Activated T-helper 1 cell treated with Interleukin-2 at 50 U/mL for 16 hours (primary cell): ENCODE data around the gene SOCS1.
A peak's percentile ranks its signal among the peaks of the same experiment; 100 is the strongest.

ENCODE experiments used
- DNase-seq: peaks from one replicate; pipeline ENCODE4 v3.0.0-alpha.2; 2020; ENCODE audit warnings: low read depth

SOCS1 gene

GRCh38 chr16:11260596-11260966, 4.6 kb upstream of the SOCS1 start:
- no peak for DNase-seq

GRCh38 chr16:11259655-11260595, 3.9 kb upstream of the SOCS1 start:
- DNase-seq, result no peak

GRCh38 chr16:11258553-11259492, 2.8 kb upstream of the SOCS1 start:
- DNase-seq, result no peak

DNA sequence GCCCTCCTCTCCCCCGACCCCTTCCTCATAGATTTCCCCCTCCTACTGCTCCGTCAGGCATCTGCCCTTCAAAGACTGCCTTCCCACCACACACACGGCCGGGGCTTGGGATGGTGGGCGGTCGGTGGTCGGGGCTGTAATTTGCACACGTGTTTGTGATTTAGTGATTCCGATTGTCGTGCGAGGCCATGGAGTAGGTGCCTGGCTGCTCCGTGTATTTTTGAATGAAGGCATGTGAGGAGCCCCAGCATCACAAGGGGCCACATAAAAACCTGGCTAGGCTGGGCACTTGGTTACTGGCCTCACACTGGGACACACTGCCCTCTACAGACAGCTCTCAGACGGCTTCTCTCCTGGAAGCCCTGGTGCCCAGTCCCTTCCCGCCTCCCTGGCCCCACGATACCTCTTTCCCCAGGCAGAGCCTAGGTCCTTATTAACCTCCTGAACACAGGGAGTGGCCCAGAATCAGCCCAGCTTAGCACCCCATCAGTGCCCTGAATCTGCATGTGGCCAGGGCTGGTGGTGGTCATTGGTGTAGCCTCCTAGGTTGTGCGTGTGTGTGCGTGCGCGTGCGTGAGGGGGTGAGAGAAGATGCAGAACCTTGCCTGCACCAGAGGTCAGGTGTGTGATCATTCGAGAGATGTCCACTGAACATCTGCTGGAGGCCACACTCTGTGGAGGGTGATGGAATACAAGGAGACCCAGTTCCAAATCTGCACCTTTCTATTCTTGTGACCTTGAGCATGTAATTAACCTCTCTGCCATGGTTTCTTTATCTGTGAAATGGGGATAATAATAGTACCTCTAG, 1.3 kb upstream of the SOCS1 start:
- peak; percentile 35 for DNase-seq

DNA sequence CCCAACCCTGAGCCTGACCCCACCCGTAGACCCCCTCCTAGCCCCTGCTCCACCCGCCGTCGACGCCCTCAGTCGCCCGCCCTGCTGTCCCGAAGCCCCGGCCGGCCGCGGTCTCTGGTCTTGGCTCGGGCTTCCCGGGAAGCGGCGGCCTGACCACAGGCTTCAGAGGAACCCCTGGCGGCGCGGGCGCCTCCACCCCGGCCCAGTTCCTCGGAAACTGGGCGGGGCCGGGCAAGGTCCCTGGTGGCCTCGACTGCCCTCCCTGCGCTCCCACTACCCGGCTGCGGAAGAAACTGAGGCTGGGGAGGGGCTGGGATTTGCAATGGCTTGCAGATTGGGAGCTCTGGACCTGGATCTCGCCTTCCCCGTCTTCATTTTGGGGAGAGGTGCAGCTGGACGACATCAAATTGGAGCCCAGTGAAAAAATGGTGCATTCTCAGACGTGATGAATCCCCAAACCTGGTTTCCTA, 692 bp upstream of the SOCS1 start:
- no peak for DNase-seq

DNA sequence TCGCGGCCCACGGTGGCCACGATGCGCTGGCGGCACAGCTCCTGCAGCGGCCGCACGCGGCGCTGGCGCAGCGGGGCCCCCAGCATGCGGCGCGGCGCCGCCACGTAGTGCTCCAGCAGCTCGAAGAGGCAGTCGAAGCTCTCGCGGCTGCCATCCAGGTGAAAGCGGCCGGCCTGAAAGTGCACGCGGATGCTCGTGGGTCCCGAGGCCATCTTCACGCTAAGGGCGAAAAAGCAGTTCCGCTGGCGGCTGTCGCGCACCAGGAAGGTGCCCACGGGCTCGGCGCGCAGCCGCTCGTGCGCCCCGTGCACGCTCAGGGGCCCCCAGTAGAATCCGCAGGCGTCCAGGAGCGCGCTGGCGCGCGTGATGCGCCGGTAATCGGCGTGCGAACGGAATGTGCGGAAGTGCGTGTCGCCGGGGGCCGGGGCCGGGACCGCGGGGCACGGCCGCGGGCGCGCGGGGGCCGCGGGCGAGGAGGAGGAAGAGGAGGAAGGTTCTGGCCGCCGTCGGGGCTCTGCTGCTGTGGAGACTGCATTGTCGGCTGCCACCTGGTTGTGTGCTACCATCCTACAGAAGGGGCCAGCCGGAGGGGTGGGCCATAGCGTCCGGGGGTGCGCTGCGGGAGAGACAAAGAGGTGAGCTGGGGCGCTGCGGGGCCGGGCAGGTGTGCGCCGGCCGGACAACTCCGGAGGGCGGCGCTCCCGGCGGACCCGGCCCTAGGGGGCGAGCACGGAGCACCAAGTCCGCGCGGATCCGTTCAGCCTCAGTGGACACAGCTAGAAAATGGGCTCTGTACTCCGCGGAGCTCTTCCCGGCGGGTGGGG, 879 bp downstream of the SOCS1 start:
- peak; percentile 57 for DNase-seq

GRCh38 chr16:11253995-11254912, 1.8 kb downstream of the SOCS1 start:
- no peak for DNase-seq

DNA sequence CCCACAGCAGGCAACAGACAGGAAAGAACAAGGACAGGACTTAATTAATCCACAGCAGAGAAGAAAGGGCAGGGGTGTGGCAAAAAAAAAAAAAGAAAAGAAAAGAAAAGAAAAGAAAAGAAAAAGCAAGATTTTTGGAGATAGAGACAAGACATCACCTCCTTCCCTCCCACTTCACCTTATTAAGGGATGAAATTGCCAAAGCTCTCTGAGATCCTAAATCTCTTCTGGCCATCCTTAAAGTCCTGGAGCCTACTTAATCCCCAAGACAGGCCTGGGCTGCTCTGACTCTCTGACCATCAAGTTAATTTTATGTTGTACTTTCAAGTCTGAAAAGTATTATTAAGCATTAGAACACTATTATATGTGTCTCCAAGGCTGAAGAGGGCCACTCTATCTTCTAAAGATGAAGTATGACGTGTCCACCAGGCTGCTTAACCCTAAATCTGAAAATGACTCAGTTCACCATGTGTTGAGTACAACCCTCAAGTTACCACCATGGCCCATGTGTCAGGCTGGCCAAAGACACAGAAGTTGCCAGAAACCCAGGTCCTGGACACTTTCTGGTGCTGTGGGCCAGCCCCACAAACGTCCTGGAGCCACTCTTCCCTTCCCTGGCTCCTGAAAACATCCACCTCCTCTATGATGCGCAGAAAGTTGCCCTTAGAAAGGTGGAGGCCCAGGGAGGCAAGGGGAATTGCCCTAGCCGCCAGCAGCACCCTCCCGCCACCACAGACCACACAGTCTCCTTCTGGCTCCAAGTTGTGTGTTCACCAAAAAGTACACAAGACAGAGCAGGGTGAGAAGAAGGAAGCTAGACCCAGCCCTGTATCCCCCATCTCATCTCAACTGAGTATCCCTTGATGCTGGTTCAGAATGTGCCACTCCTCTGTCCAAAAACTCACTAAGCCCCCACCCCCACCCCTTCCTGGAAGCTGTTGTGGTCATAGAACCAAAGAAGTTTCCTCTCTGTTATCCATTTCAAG, 2.7 kb downstream of the SOCS1 start:
- DNase-seq, result no peak

DNA sequence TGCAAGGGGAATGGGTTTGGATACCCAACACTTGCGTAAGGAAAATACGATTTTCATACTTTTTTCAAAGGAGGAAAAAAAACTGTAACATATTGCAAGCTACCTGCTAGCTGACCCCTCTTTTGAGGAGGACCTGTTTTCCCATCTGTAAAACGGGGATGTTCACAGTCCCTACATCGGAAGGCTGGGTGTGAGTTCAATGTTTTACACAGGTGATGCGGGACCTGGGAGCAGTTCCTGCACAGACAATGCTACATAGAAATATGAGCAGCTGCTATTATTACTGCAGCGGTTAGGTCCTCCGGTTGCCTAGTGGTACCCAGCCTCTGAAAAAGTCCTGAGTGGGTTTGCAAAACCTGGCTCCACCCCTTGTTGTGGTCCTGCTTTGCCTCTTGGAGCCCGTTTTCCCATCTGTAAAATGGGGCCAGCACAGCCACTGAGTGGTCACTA, 3.5 kb downstream of the SOCS1 start:
- no peak for DNase-seq

DNA sequence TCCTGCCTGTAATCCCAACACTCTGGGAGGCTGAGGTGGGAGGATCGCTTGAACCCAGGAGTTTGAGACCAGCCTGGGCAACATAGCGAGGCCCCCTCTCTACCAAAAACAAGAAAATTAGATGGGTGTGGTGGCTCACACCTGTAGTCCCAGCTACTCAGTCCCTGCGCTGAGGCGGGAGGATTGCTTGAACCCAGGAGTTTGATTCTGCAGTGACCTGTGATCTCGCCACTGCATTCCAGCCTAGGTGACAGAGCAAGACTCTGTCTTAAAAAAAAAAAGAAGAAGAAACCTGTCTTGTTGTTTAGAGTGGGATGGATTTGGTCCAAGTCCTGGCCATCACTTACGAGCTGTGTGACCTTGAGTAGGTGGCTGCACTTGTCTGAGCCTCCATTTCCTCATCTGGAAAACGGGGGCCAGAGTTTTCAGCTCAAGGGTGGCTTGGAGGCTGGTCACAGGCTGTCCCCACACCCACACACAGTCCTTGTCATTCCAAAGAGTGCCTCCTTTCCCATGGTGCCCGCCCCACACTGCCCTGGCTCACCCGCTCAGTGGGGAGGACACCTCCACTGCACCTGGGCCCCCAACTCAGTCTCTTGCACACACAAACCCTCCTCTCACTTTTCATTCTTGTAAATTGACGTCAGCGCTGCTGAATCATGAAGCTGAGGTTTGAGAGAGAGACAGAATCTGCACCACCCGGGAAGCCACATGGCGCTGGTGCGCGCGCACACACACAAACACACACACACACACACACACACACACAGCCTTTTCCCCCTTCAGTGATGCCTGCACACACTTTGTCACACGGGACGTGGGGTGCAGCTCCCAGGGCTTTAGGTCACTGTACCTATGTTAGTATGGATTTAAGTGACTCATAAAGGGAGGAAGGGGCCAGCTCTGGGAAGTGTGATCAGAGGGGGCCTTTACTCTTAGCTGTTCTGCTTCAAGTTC, 4.2 kb downstream of the SOCS1 start:
- DNase-seq, result peak; percentile 66

- DNase-seq, result no peak
Measured at GRCh38 chr16:11250786-11251524, 5.0 kb downstream of the SOCS1 start.

DNA sequence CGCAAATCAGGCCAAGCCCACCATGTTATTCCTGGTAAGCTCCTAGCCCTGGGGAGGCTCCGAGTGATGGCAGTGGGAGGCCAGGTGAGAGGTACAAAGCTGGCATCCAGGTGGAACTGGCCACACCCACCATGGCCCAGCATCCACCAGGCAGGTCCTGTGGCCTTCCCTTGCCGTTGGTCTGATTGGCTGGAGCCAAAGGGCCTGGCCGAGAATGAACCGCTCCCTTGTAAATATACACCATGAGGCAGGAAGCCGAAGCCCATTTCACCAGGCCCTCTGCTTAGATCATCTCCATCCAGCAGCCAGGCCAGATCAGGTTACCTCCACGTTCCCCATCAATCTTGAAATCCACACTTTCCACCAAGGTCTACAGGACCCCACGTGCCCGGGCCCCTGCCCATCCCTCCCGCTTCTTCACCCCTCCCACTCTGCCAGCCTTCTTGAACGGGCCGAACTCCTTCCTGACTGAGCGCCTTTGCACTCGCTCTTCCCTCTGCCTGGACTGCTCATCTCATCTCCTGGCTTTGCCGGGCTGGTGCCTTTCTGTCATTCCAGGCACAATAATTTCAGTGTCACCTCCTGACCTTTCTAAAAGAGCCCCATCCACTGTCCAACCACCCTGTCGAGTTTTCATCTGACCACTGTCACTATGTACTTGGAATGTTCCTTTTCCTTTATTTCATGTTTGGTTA, 5.8 kb downstream of the SOCS1 start:
- no peak for DNase-seq

DNA sequence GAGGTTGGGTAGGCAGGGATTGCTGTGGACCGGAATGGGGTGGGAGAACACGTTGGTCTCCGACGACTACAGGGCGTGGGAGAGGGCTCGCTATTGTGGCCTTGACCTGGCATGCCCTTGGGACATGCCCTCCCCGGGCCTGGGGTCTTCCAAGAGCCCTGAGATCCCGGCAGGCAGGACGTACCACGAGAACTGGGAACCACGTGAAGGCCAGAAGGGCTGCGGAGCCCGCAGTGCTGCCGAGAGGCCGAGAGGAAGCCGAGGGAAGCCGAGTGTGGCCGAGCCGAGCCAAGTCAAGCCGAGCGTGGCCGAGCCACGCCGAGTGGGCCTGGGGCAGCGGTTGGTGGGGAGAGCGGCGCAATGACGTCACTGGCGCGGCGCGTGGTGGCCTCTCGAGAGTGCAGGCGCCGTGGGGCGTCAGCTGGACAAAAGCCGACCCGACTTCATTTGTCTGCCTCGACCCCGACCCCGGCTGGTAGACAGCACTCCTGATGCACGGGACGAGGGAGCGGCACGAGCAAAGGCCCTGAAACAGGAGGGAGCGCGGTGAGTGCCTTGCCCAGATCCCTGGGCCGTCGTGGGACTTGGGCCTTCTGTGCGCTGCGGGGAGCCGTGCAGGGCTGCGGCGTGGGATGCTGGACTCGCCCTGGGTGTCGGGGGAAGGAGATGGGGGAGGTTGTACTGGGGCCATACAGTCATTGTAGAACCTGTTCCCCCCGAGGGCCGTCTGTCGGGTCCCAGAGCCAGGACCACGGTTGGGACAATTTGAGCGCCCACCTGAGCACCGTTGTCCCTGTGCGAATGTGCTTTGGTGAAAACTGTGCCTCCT, 6.6 kb downstream of the SOCS1 start:
- DNase-seq, result no peak

GRCh38 chr16:11248133-11248532, 7.9 kb downstream of the SOCS1 start:
- no peak for DNase-seq

- DNase-seq, result no peak
Measured at GRCh38 chr16:11245988-11246387, 10.0 kb downstream of the SOCS1 start.
